ENCODE results near the gene CBX4. TPM values are rescaled to one million over a fixed set of nuclear protein-coding genes. Genes with fewer than 3 reads are reported as not detected.

Gene CBX4
- total and polyA plus RNA-seq, 2 of the 13 experiments (the other 11 are each of a cell fraction or from before 2014, with no cell fraction given): 25.8 to 50.8 TPM

DNA sequence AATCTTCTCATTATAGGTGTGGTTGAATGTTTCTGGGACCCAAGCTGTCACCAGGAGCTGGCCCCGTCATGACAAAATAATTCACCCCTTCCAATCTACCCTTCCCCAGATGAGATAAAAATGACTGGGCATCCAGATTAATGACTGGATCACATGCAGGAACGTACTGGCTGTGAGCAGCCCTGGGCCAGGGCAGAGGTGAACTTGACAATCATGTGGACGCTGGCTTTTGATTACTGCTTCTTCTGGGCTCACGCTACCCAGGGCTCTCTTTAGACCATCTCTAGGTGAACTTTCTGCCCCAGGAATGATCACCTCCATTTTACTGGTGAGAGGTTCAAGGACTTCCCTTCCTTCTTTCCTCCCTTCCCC lies 18.3 kb downstream of the CBX4 start:
- CTCF ChIA-PET (ENCODE audit: low intra/inter-chr PET ratio, low total read pairs): interaction anchor here (1.6 kb wide), 1 partner anchor 171 kb away, joined by 3 read pairs; no protein-coding TSS in a partner anchor
- H3K36me3 ChIP-seq (replicated peaks in 1 of 2; ENCODE audit: control insufficient read depth in 1 of 2, insufficient read depth in 2 of 2, low read length in 2 of 2): no peaks in the 10 kb centered on the region
- no peaks in the 10 kb centered on the region for H3K9me3 ChIP-seq (ENCODE audit: low read length)
- H3K27me3 ChIP-seq (ENCODE audit: control insufficient read depth in 1 of 2, insufficient read depth in 2 of 2, low read length in 2 of 2): peaks cover 3 to 33% of the 10 kb centered on the region in 2 experiments; a peak in 4 of 5 replicates
- FAIRE-seq (no peak), ATAC-seq (peak; percentile 12; the same call in 1 of the 3 replicates), DNase-seq (ENCODE audit: low spot score) (no peak)
- no peak overlapping the region for H2AFZ ChIP-seq (ENCODE audit: low read length)
- POLR2A ChIA-PET: interaction anchor here (0.6 to 16.5 kb wide), 11 partner anchors 8 to 172 kb away, joined by 3 to 274 read pairs (median 6); partner anchors contain the start of genes CBX4 and CBX8
- no TSS peak for BruUV-seq (replicated peaks)
- in situ Hi-C loops (cut with HindIII; ENCODE audit: extremely low pct_ligation_motif_present, low pct_unique_long_range_greater_than_20kb): no loop called here
- H3K4me3 ChIP-seq (replicated peaks in 1 of 3; ENCODE audit: insufficient read depth in 1 of 3, low read depth in 2 of 3, low read length in 3 of 3): no peak overlapping the region
- no peaks in the 10 kb centered on the region for H3K79me2 ChIP-seq (ENCODE audit: insufficient read depth, low read length)
- peaks cover 83% of the 10 kb centered on the region for H3K4me1 ChIP-seq (ENCODE audit: insufficient read depth, low read length)
- peak overlapping the region; percentile 70 for H3K4me2 ChIP-seq (ENCODE audit: low read depth, low read length)
- no peaks in the 10 kb centered on the region for H4K20me1 ChIP-seq (ENCODE audit: insufficient read depth, low read length)
- H3K27ac ChIP-seq (ENCODE audit: extremely low read length, insufficient read depth, low read length): peak overlapping the region; percentile 78
- no peak overlapping the region for H3K9ac ChIP-seq (ENCODE audit: insufficient read depth, low read depth, low read length)
- intact Hi-C loops (cut with micrococcal nuclease; ENCODE audit: unreplicated experiment): no loop called here
- 24% methylated on average over 4 of the region's 4 CpGs for WGBS (ENCODE audit: low lambda C conversion rate)
- TF ChIP-seq ZNF430 (CRISPR knock-in tag; IDR thresholded peaks at IDR 0.05) (0 out of 2 replicates have a peak, but pooled peaks have one; percentile 59), ZNF3 (CRISPR knock-in tag; IDR thresholded peaks at IDR 0.05) (no peak), ZNF501 (CRISPR knock-in tag; IDR thresholded peaks at IDR 0.05) (0 out of 2 replicates have a peak, but pooled peaks have one; percentile 3), ZNF607 (CRISPR knock-in tag; IDR thresholded peaks at IDR 0.05; ENCODE audit: borderline replicate concordance) (0 out of 2 replicates have a peak, but pooled peaks have one; percentile 2), TOPORS (CRISPR knock-in tag; IDR thresholded peaks at IDR 0.05) (0 out of 2 replicates have a peak, but pooled peaks have one; percentile 3), ZMYM2 (CRISPR knock-in tag; IDR thresholded peaks at IDR 0.05) (peak; percentile 40; the same call in 1 of the 2 replicates), PLRG1 (conservative IDR thresholded peaks at IDR 0.05) (no peak), ZNF605 (CRISPR knock-in tag; IDR thresholded peaks at IDR 0.05) (peak; percentile 56; the same call in 1 of the 2 replicates), ZBTB38 (CRISPR knock-in tag; IDR thresholded peaks at IDR 0.05) (peak; percentile 48; the same call in 1 of the 2 replicates)
- TF ChIP-seq, protein P1, sequence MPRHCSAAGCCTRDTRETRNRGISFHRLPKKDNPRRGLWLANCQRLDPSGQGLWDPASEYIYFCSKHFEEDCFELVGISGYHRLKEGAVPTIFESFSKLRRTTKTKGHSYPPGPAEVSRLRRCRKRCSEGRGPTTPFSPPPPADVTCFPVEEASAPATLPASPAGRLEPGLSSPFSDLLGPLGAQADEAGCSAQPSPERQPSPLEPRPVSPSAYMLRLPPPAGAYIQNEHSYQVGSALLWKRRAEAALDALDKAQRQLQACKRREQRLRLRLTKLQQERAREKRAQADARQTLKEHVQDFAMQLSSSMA (CRISPR knock-in tag; IDR thresholded peaks at IDR 0.05): no peak
- TF ChIP-seq, protein P2, sequence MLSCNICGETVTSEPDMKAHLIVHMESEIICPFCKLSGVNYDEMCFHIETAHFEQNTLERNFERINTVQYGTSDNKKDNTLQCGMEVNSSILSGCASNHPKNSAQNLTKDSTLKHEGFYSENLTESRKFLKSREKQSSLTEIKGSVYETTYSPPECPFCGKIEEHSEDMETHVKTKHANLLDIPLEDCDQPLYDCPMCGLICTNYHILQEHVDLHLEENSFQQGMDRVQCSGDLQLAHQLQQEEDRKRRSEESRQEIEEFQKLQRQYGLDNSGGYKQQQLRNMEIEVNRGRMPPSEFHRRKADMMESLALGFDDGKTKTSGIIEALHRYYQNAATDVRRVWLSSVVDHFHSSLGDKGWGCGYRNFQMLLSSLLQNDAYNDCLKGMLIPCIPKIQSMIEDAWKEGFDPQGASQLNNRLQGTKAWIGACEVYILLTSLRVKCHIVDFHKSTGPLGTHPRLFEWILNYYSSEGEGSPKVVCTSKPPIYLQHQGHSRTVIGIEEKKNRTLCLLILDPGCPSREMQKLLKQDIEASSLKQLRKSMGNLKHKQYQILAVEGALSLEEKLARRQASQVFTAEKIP (CRISPR knock-in tag; IDR thresholded peaks at IDR 0.05; ENCODE audit: borderline replicate concordance): no peak
- TF ChIP-seq, protein P3, sequence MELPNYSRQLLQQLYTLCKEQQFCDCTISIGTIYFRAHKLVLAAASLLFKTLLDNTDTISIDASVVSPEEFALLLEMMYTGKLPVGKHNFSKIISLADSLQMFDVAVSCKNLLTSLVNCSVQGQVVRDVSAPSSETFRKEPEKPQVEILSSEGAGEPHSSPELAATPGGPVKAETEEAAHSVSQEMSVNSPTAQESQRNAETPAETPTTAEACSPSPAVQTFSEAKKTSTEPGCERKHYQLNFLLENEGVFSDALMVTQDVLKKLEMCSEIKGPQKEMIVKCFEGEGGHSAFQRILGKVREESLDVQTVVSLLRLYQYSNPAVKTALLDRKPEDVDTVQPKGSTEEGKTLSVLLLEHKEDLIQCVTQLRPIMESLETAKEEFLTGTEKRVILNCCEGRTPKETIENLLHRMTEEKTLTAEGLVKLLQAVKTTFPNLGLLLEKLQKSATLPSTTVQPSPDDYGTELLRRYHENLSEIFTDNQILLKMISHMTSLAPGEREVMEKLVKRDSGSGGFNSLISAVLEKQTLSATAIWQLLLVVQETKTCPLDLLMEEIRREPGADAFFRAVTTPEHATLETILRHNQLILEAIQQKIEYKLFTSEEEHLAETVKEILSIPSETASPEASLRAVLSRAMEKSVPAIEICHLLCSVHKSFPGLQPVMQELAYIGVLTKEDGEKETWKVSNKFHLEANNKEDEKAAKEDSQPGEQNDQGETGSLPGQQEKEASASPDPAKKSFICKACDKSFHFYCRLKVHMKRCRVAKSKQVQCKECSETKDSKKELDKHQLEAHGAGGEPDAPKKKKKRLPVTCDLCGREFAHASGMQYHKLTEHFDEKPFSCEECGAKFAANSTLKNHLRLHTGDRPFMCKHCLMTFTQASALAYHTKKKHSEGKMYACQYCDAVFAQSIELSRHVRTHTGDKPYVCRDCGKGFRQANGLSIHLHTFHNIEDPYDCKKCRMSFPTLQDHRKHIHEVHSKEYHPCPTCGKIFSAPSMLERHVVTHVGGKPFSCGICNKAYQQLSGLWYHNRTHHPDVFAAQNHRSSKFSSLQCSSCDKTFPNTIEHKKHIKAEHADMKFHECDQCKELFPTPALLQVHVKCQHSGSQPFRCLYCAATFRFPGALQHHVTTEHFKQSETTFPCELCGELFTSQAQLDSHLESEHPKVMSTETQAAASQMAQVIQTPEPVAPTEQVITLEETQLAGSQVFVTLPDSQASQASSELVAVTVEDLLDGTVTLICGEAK (IDR thresholded peaks at IDR 0.05): no peak
- TF ChIP-seq, protein P3 (CRISPR knock-in tag; IDR thresholded peaks at IDR 0.05): 0 out of 2 replicates have a peak, but pooled peaks have one; percentile 2
